PC-9 (cell line): ENCODE data around the gene TBC1D5.

ENCODE experiments used
- EZH2 ChIP-seq: fragments of 200-600 bp; sonication (generic); IDR thresholded peaks from 2 replicates; pipeline ENCODE4 v1.8.0; 2017; ENCODE audit warnings: antibody characterized with exemption, low read depth
- TF ChIP-seq, protein P1 (sequence below): fragments of 200-600 bp; sonication (generic); conservative IDR thresholded peaks from 2 replicates; pipeline ENCODE4 v1.6.1; 2017; ENCODE audit warnings: mixed run types, antibody characterized with exemption, mild to moderate bottlenecking, moderate library complexity

DNA sequence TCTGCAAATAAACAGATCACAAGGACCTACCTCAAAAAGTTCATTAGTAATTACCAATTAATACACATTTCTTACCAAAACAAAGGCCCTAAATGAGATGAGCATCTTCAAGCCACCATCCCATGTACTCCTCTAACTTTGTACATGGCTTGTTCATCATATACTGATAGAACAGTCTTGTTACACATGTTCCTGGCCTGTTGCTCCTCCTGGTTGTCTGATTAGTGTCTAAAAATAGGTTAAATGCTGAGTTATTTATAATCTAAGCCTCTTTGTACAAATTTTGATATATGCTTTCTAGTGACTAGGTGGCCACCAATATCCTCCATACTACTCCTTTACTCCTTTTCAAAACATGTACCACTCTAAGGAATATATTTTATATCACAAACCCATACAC, 25.0 kb downstream of the TBC1D5 start:
- no peak for TF ChIP-seq EZH2
- TF ChIP-seq, protein P1, sequence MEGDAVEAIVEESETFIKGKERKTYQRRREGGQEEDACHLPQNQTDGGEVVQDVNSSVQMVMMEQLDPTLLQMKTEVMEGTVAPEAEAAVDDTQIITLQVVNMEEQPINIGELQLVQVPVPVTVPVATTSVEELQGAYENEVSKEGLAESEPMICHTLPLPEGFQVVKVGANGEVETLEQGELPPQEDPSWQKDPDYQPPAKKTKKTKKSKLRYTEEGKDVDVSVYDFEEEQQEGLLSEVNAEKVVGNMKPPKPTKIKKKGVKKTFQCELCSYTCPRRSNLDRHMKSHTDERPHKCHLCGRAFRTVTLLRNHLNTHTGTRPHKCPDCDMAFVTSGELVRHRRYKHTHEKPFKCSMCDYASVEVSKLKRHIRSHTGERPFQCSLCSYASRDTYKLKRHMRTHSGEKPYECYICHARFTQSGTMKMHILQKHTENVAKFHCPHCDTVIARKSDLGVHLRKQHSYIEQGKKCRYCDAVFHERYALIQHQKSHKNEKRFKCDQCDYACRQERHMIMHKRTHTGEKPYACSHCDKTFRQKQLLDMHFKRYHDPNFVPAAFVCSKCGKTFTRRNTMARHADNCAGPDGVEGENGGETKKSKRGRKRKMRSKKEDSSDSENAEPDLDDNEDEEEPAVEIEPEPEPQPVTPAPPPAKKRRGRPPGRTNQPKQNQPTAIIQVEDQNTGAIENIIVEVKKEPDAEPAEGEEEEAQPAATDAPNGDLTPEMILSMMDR = no peak
